Measurements from ENCODE around the gene GAK. TPM values are rescaled to one million over a fixed set of nuclear protein-coding genes. Genes with fewer than 3 reads are reported as not detected.

The GAK gene
- polyA plus RNA-seq, 1 of the 3 experiments (the other 2 are of a cell fraction): 35.9 TPM

DNA sequence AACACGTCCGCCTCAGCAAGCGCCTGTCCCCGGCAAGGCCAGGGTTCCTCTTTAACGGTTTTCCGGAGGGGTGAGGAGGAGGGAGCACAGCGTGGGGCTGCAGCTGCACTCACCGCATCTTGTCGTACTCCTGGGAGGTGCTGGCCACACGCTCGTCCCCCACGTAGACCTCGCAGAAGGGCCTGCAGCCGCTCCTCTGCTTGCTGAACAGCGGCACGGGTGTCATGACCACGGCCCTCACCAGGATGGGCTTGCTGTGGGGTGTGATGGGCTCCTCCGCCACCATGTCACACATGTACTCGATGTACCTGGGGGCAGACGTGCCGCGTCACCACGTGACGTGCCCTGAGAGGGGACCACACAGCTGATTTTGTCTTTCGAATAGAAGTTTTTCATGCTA lies 54.6 kb downstream of the GAK start:
- H3K27ac ChIP-seq (ENCODE audit: low read depth in 2 of 2, low read length in 1 of 2): no peak overlapping the region
- POLR2A ChIA-PET: no interaction called here

DNA sequence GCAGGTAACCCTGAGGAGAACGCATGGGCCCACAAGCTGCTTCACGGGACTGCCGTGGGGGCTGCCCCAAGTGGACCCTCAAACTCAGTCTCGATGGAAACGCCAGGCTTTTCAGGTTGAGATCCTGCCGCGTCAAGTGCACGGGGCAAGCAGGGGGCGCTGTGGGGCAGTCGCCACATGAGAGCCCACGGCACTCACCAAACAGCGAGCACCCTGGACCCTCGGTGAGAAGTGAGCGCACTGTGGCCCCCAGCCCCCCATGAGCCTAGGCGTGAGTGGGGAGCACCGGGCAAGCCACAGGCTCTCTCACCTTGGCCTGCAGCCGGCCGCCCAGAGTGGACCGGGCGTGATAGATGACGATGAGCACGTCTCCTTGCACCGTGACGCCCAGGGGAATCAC lies 55.3 kb downstream of the GAK start:
- Histone ChIP-seq H3K9me3 (no peaks in the 10 kb centered on the region), H3K79me2 (ENCODE audit: insufficient read depth) (no peaks in the 10 kb centered on the region), H3K4me1 (ENCODE audit: control insufficient read depth in 1 of 2, insufficient read depth in 2 of 2, low read depth in 1 of 2, low read length in 1 of 2) (no peaks in the 10 kb centered on the region), H3K4me3 (ENCODE audit: low read depth in 2 of 2, low read length in 1 of 2) (no peak overlapping the region), H2AFZ (ENCODE audit: low read depth) (no peak overlapping the region), H4K20me1 (ENCODE audit: insufficient read depth) (no peaks in the 10 kb centered on the region), H3K27me3 (ENCODE audit: insufficient read depth) (no peaks in the 10 kb centered on the region), H3K9me2 (no peaks in the 10 kb centered on the region), H3F3A (replicated peaks; ENCODE audit: insufficient read depth) (no peaks in the 10 kb centered on the region), H3K9ac (no peak overlapping the region), H3K4me2 (no peak overlapping the region), H3K36me3 (replicated peaks in 1 of 2; ENCODE audit: control insufficient read depth in 1 of 2, insufficient read depth in 2 of 2, low read length in 1 of 2) (peaks cover 22 to 67% of the 10 kb centered on the region in 2 experiments), H3K27ac (ENCODE audit: low read depth in 2 of 2, low read length in 1 of 2) (no peak overlapping the region)
- peak; percentile 59 for DNase-seq
- 95% methylated on average over 11 of the region's 24 CpGs for WGBS (ENCODE audit: low lambda C conversion rate)
- ChIA-PET POLR2A (no interaction called here), CTCF (interaction anchor here (1.0 kb wide), 1 partner anchor 134 kb away, joined by 6 read pairs; no protein-coding TSS in a partner anchor)
- TF ChIP-seq FOSL2 (IDR thresholded peaks at IDR 0.05; ENCODE audit: borderline replicate concordance, low read depth) (no peak), CTCF (IDR thresholded peaks at IDR 0.05) (peak; percentile 39), RAD21 (IDR thresholded peaks at IDR 0.05; ENCODE audit: low read length) (0 out of 2 replicates have a peak, but pooled peaks have one; percentile 5), ZBTB33 (IDR thresholded peaks at IDR 0.05; ENCODE audit: borderline replicate concordance, low read depth) (no peak)

More for the DNA sequence above, 54.6 kb downstream of the GAK start:
- Histone ChIP-seq H3K27me3 (ENCODE audit: insufficient read depth) (no peaks in the 10 kb centered on the region), H3K79me2 (ENCODE audit: insufficient read depth) (no peaks in the 10 kb centered on the region), H4K20me1 (ENCODE audit: insufficient read depth) (no peaks in the 10 kb centered on the region), H3K36me3 (replicated peaks in 1 of 2; ENCODE audit: control insufficient read depth in 1 of 2, insufficient read depth in 2 of 2, low read length in 1 of 2) (peaks cover 22 to 68% of the 10 kb centered on the region in 2 experiments), H3K9me3 (no peaks in the 10 kb centered on the region), H3F3A (replicated peaks; ENCODE audit: insufficient read depth) (no peaks in the 10 kb centered on the region), H3K4me1 (ENCODE audit: control insufficient read depth in 1 of 2, insufficient read depth in 2 of 2, low read depth in 1 of 2, low read length in 1 of 2) (no peaks in the 10 kb centered on the region), H3K4me2 (no peak overlapping the region), H3K4me3 (ENCODE audit: low read depth in 2 of 2, low read length in 1 of 2) (no peak overlapping the region), H2AFZ (ENCODE audit: low read depth) (no peak overlapping the region), H3K9ac (no peak overlapping the region), H3K9me2 (no peaks in the 10 kb centered on the region)
- TF ChIP-seq NRF1 (IDR thresholded peaks at IDR 0.05; ENCODE audit: low read depth, low read length): no peak
- DNase-seq: no peak
- WGBS (ENCODE audit: low lambda C conversion rate): 93% methylated on average over 21 of the region's 25 CpGs
- CTCF ChIA-PET: no interaction called here

- Histone ChIP-seq H3K27me3 (ENCODE audit: insufficient read depth) (no peaks in the 10 kb centered on the region), H3K27ac (ENCODE audit: low read depth in 2 of 2, low read length in 1 of 2) (no peak overlapping the region), H3K79me2 (ENCODE audit: insufficient read depth) (no peaks in the 10 kb centered on the region), H3K4me2 (no peak overlapping the region), H3K9ac (no peak overlapping the region), H3F3A (replicated peaks; ENCODE audit: insufficient read depth) (no peaks in the 10 kb centered on the region), H3K9me3 (no peaks in the 10 kb centered on the region), H4K20me1 (ENCODE audit: insufficient read depth) (no peaks in the 10 kb centered on the region), H3K9me2 (no peaks in the 10 kb centered on the region), H3K4me1 (ENCODE audit: control insufficient read depth in 1 of 2, insufficient read depth in 2 of 2, low read depth in 1 of 2, low read length in 1 of 2) (no peaks in the 10 kb centered on the region), H2AFZ (ENCODE audit: low read depth) (no peak overlapping the region), H3K36me3 (replicated peaks in 1 of 2; ENCODE audit: control insufficient read depth in 1 of 2, insufficient read depth in 2 of 2, low read length in 1 of 2) (peaks cover 22 to 58% of the 10 kb centered on the region in 2 experiments), H3K4me3 (ENCODE audit: low read depth in 2 of 2, low read length in 1 of 2) (no peak overlapping the region)
- WGBS (ENCODE audit: low lambda C conversion rate): 90% methylated on average over 21 of the region's 26 CpGs
- ChIA-PET POLR2A (no interaction called here), CTCF (interaction anchor here (1.0 kb wide), 1 partner anchor 133 kb away, joined by 6 read pairs; no protein-coding TSS in a partner anchor)
- no peak for DNase-seq
- no peak for TF ChIP-seq REST (IDR thresholded peaks at IDR 0.05; ENCODE audit: low read depth, low read length)
- no peak for TF ChIP-seq ZBTB33 (IDR thresholded peaks at IDR 0.05; ENCODE audit: borderline replicate concordance, low read depth)
- TF ChIP-seq NFIC (IDR thresholded peaks at IDR 0.05; ENCODE audit: borderline replicate concordance): no peak
- TF ChIP-seq POLR2AphosphoS5 (IDR thresholded peaks at IDR 0.05; ENCODE audit: low read depth, low read length): no peak
- TF ChIP-seq NRF1 (IDR thresholded peaks at IDR 0.05; ENCODE audit: low read depth, low read length): no peak
- TF ChIP-seq EZH2phosphoT487 (IDR thresholded peaks at IDR 0.05; ENCODE audit: borderline replicate concordance, low read depth): no peak
Observed at GRCh38 chr4:875818-876423, 56.2 kb downstream of the GAK start.

All from SK-N-SH (cell line).